Thoracic aorta (tissue), 2 donors: ENCODE results near the gene PCAT7. TPM values are rescaled to one million over a fixed set of nuclear protein-coding genes. Genes with fewer than 3 reads are reported as not detected.
"Not testable (repeated sequence)": the region's sequence is repeated elsewhere in the genome, so short reads cannot be mapped to it uniquely, and the experiment has no call there.

Experiments
- ATAC-seq: fragments of 150-250 bp; one replicate; pipeline ENCODE4 v1.8.0; 2017; ENCODE audit warnings: low read depth; ENCODE audit not compliant: insufficient number of reproducible peaks, low FRiP score
- DNase-seq: peaks from one replicate; pipeline ENCODE4 v3.0.0-alpha.2; 2020; ENCODE audit warnings: low spot score
- H3K27ac ChIP-seq, 2 donors: fragments of 200-600 bp; sonication (generic); 1 replicate in 1 of 2; 2 replicates in 1 of 2; pipeline ENCODE4 v1.5.1; 2016; ENCODE audit warnings: mild to moderate bottlenecking in 2 of 2, moderate library complexity in 2 of 2
- H3K27me3 ChIP-seq: fragments of 200-600 bp; sonication (generic); replicated peaks from 2 replicates; pipeline ENCODE4 v1.6.0; 2016; ENCODE audit warnings: mild to moderate bottlenecking; ENCODE audit not compliant: insufficient read depth
- H3K36me3 ChIP-seq: fragments of 200-600 bp; sonication (generic); one replicate; pipeline ENCODE4 v1.5.1; 2016
- H3K4me1 ChIP-seq, 2 donors: fragments of 200-600 bp; sonication (generic); 1 replicate in 1 of 2; 2 replicates in 1 of 2; pipeline versions ENCODE4 v1.5.1 to v1.6.0; 2016; ENCODE audit warnings: low read depth in 2 of 2, mild to moderate bottlenecking in 1 of 2; ENCODE audit not compliant: control insufficient read depth in 1 of 2
- H3K4me3 ChIP-seq: fragments of 200-600 bp; sonication (generic); 2 replicates; pipeline ENCODE4 v1.5.1; 2016; ENCODE audit warnings: mild to moderate bottlenecking
- H3K9me3 ChIP-seq: fragments of 200-600 bp; sonication (generic); 2 replicates; pipeline ENCODE4 v1.5.1; 2016
- CTCF ChIP-seq: fragments of 200-600 bp; sonication (generic); IDR thresholded peaks from one replicate; pipeline ENCODE4 v1.5.1; 2019; ENCODE audit warnings: antibody characterized with exemption
- total RNA-seq, 2 donors: library from RNA; depleted of rRNA; stranded (reverse); fragments of >200 nt; gene quantifications; one replicate each; pipeline versions ENCODE4 v1.1.0 to v1.2.3, GENCODE V29; 2016

The PCAT7 gene
- total RNA-seq, 2 donors from 2014 or later = not detected

- Histone ChIP-seq H3K27ac (no peak overlapping the region), H3K9me3 (no peaks in the 10 kb centered on the region), H3K27me3 (no peaks in the 10 kb centered on the region), H3K4me3 (no peak overlapping the region), H3K4me1 (no peaks in the 10 kb centered on the region), H3K36me3 (no peaks in the 10 kb centered on the region)
- no peak for ATAC-seq
- TF ChIP-seq CTCF = no peak
- DNase-seq = no peak
Measured at GRCh38 chr9:94584555-94584954, 29.7 kb downstream of the PCAT7 start.

GRCh38 chr9:94586316-94586715 is 31.4 kb downstream of the PCAT7 start:
- no peaks in the 10 kb centered on the region for H3K27me3 ChIP-seq

GRCh38 chr9:94586814-94587213 is 31.9 kb downstream of the PCAT7 start:
- ATAC-seq = no peak
- Histone ChIP-seq H3K36me3 (no peaks in the 10 kb centered on the region), H3K27ac (no peak overlapping the region), H3K4me3 (no peak overlapping the region), H3K4me1 (no peaks in the 10 kb centered on the region), H3K9me3 (no peaks in the 10 kb centered on the region), H3K27me3 (no peaks in the 10 kb centered on the region)
- no peak for DNase-seq
- TF ChIP-seq CTCF = no peak

More at GRCh38 chr9:94586316-94586715, 31.4 kb downstream of the PCAT7 start:
- Histone ChIP-seq H3K36me3 (no peaks in the 10 kb centered on the region), H3K27ac (no peak overlapping the region), H3K4me3 (no peak overlapping the region), H3K9me3 (no peaks in the 10 kb centered on the region), H3K4me1 (no peaks in the 10 kb centered on the region)
- DNase-seq (no peak), ATAC-seq (no peak)
- no peak for TF ChIP-seq CTCF

GRCh38 chr9:94588681-94589080 is 33.8 kb downstream of the PCAT7 start:
- DNase-seq (no peak), ATAC-seq (no peak)
- Histone ChIP-seq H3K4me3 (no peak overlapping the region), H3K4me1 (peaks cover 3 to 6% of the 10 kb centered on the region in 2 donors), H3K27me3 (no peaks in the 10 kb centered on the region), H3K27ac (no peak overlapping the region), H3K9me3 (no peaks in the 10 kb centered on the region), H3K36me3 (no peaks in the 10 kb centered on the region)
- TF ChIP-seq CTCF = no peak

GRCh38 chr9:94591046-94591545 is 36.2 kb downstream of the PCAT7 start:
- H3K4me3 ChIP-seq, H3K27ac ChIP-seq, H3K36me3 ChIP-seq, H3K27me3 ChIP-seq, DNase-seq, ATAC-seq, H3K9me3 ChIP-seq: not testable (repeated sequence)
- H3K4me1 ChIP-seq = peaks cover 3 to 14% of the 10 kb centered on the region in 2 donors

GRCh38 chr9:94591876-94592275 is 37.0 kb downstream of the PCAT7 start:
- Histone ChIP-seq H3K4me3 (no peak overlapping the region), H3K36me3 (no peaks in the 10 kb centered on the region), H3K27ac (no peak overlapping the region), H3K27me3 (no peaks in the 10 kb centered on the region), H3K4me1 (peaks cover 3 to 14% of the 10 kb centered on the region in 2 donors), H3K9me3 (no peaks in the 10 kb centered on the region)
- ATAC-seq = no peak
- no peak for TF ChIP-seq CTCF
- DNase-seq = no peak

- DNase-seq, H3K9me3 ChIP-seq, H3K4me3 ChIP-seq, H3K27me3 ChIP-seq, ATAC-seq, H3K36me3 ChIP-seq, H3K27ac ChIP-seq: not testable (repeated sequence)
- peaks cover 3 to 14% of the 10 kb centered on the region in 2 donors for H3K4me1 ChIP-seq
Measured at GRCh38 chr9:94592683-94593082, 37.8 kb downstream of the PCAT7 start.
